GM12892 (cell line): Measurements from ENCODE around the gene PEMT.
A peak's percentile ranks its signal among the peaks of the same experiment; 100 is the strongest.

ENCODE experiments used
- DNase-seq: peaks from one replicate; pipeline ENCODE4 v3.0.0; 2011; ENCODE audit not compliant: insufficient read length
- FAIRE-seq: peaks from 2 replicates; lab custom pipeline; 2011; peaks lifted over from hg19 to GRCh38; lab: Jason Lieb, UNC
- POLR2A ChIP-seq: IDR thresholded peaks from 2 replicates; pipeline ENCODE4 v1.6.1; 2011; ENCODE audit warnings: low read depth, low read length, control low read depth
- POLR2AphosphoS5 ChIP-seq: IDR thresholded peaks from 2 replicates; pipeline ENCODE4 v1.6.1; 2011; ENCODE audit warnings: low read depth, low read length, control low read depth
- TAF1 ChIP-seq: IDR thresholded peaks from 2 replicates; pipeline ENCODE4 v1.6.1; 2011; ENCODE audit warnings: low read depth, mild to moderate bottlenecking, control low read depth, low read length, borderline replicate concordance

Gene PEMT

DNA sequence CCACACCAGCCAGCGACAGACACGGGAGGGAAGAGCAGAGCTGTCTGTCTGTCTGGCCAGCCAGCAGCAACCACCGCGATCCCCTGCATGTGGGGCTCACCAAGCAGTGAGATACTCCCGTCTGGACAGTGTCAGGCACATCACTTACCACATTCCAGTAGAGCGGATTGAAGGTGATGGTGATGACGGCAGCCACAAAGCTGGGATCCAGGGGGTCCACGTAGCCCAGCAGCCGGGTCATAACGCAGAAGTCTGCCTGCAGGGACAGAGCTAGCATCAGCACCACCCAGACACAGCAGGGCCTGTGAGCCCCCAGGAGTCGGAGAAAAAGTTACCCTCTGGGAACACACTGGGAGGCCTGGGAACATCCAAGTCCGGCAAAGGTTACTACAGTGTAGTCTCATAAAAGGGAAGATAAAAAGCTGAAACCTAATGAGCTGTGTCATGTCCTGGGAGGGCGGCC, 14.7 kb downstream of the PEMT start:
- no peak for DNase-seq
- TF ChIP-seq POLR2AphosphoS5 (no peak), POLR2A (no peak), TAF1 (no peak)
- FAIRE-seq, result no peak

DNA sequence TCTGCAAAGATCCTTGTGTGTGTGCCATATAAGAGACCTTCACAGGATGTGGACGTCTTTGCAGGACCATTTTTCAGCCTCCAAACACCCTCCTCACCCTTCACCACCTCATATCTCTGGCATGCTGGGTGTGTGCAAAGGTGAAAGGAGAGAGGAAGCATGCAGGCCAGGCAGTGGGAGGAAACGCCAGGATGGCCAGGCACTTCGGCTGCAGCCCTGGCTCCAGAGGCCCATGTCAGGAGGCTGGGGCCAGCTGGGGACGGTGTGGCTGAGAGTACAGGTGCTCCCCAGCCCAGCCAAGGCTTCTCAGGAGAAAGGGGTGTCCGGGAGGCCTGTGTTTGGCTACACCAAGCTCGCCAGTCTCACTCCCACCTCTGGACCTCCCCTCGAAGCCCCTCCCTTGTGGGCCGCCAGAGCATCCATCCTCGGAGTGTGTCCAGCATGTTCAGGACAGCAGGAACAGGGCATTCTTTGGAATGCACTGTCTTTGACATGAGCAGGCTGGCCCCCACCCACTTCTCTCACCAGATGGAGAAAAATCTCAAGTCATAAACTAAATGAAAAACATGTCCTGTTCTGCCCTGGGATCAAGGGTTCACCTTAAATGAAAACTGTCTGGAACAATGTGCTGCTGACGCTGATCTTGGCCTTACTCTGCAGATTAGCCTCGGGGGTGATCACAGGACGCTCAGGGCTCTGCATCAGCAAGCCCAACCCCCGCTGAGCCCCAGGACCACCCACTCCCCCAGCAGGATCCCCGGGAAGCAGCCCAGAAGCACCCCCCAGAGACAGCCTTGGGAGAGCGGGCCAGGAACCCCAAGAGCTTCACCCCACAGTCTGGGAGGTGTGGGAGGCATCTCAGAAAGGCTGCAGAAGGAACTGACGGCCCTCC, 15.9 kb downstream of the PEMT start:
- no peak for DNase-seq
- no peak for FAIRE-seq
- no peak for TF ChIP-seq POLR2A
- no peak for TF ChIP-seq TAF1
- no peak for TF ChIP-seq POLR2AphosphoS5

DNA sequence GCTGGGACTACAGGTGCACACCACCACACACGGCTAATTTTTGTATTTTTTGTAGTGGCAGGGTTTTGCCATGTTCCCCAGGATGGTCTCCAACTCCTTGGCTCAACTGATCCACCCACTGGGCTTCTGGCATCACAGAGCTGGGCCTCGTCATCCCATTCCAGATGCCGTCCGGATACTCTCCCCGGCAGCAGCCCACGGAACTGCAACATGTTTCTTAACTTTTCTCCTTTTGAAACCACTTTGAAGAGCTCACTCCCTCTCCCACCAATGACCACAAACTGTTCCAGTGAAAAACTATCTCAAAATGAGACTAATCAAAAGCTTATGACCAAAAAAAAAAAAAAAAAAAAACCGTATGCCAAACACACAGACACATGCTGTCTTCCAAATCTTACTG, 17.6 kb downstream of the PEMT start:
- FAIRE-seq (no peak), DNase-seq (no peak)
- TF ChIP-seq TAF1 (no peak), POLR2A (no peak), POLR2AphosphoS5 (no peak)

DNA sequence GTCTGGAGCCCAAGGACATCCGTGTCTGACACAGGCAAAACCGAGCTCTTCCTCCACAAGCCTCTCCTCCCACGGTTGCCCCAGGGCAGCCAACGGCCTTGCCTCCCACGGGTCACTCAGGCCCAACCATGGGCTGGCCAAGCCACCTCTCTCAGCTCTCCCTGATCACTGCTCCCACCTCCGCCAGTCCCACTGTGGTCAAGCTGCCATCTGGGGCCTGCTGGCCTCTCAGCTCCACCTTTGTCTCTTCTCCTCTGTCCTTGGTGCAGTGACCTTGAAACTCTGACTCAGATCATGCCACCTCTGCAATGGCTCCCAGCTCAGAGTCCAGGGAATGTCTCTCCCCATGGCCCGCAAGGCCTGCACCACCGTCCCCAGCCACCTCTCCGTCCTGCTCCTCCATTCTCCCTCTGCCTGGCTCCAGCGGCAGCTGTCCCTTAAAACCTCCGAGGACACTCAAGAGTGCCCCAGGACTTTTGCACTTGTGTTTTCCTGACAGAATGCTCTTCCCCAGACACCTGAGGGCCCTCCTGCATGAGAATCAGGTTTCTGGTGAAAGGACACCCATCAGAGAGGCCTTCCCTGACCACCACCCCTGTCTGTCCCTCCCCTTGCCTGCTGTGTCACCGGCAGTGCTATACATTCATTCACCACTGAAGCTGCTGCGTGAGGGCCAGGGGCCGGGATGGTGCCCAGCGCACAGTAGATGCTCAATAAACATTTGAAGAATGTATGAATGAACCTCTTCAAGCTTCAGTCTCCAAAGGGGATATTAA, 19.3 kb downstream of the PEMT start:
- FAIRE-seq (no peak), DNase-seq (no peak)
- no peak for TF ChIP-seq POLR2AphosphoS5
- TF ChIP-seq TAF1, result no peak

DNA sequence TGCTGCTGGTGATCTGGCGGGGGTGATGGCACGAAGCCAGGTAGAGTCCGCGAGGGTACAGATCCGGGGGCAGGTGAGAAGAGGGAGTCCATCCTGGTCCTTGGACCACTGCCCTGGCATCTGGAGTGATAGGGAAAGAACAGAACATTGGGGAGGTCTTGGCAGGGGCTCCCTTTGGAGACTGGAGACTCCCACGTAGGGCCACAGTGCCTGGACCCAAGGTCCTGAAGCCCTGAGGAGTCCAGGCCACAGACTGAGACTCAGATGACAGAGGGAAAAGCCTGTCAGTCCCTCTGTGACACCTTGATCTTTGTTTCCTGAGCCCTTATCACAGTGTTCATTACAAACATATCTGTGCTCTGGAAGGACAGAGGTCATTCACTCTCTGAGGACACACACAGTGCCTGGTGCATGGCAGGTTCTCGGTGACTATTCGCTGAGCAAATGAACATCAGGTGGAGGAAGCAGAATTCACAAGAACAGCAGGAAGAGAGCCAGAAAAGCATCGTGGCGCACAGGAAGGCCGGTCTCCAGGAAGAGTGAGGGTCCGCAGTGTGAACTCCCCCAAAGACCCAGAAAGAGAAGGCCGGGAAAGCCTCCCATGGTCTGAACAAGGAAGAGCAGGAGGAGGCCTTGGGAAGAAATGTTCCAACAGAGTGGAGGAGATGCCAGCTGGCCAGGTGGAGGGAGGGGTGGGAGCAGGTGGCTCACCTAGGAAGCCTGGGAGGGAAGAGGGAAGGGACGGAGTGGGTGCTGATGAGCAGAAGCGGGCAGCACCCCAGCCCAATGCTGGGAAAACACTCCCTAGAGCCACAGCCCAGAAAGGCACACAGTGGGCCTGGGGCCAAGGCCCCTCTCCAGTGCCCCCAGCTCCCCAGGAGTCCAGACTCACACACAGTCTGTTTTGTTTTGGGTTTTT, 20.5 kb downstream of the PEMT start:
- no peak for TF ChIP-seq TAF1
- TF ChIP-seq POLR2A, result no peak
- no peak for TF ChIP-seq POLR2AphosphoS5
- FAIRE-seq, result no peak
- DNase-seq, result no peak

DNA sequence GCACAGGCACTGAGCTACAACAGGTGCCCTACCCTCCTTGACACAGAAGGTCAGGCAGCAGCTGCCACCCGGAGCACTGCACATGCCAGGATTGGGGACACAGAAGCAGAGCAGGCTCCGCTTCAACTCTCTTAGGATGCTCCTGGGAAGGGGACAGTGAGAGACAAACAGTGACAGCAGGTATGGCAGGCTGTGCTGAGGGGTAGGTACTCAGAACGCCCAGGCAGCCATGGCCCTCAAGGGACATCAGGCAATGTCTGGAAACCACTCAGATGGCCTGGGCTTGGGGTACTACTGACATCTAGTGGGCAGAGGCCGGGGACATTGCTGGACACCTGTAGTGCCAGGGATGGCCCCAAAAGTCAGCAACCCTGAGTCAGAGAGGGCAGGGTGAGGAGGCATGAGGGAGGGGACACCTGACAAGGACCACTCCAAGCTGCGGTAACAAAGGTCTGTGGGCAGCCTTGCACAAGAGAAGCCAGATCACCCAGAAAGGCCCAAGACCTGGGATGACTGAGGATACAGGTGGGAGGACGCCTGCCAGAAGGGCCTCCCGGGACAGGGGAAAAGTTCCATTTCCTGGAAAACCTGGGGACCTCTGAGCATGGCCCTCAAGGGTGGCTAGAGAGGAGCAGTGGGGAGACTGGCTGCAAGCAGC, 21.2 kb downstream of the PEMT start:
- no peak for TF ChIP-seq POLR2AphosphoS5
- no peak for TF ChIP-seq TAF1
- no peak for TF ChIP-seq POLR2A
- no peak for FAIRE-seq
- no peak for DNase-seq

DNA sequence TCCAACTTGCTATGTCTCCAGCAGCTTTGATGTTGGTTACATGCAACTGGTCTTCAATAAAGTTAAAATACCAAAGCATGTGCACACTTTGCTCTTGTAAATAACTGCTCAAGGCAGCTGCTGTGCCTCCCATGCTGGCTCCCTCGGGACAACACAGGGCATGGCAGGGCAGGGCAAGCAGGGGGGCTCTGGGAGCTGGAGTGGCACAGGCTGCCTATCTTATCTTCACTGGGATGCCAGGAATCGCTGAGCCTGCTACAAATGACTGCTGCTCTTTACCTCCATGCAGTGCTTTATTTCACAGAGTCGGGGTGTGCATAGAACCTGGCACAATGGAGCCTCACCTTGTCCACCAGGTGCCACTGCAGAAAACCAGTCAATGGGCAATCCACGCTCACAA, 21.8 kb downstream of the PEMT start:
- no peak for TF ChIP-seq POLR2A
- TF ChIP-seq POLR2AphosphoS5, result no peak
- no peak for TF ChIP-seq TAF1
- no peak for FAIRE-seq
- DNase-seq, result no peak

DNA sequence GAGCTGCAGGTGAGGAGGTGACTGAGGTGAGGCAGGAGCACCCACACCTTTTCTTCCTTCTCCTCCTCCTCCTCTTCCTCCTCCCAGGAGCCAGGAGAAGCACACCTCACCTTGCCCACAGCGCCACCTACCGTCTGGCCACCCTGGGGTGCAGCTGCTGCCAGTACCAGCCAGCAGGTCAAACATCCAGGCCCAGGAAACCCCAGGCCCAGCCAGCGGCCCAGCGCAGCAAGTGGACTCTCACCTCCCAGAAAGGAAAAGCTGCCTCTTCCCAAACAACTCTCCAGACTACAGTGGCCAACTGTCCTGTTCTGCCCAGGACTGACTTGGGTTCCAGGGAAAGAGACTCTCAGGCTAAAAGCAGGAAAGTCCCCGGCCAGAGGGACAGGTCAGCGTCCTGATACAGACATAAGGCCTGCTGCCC, 22.7 kb downstream of the PEMT start:
- TF ChIP-seq TAF1 (no peak), POLR2A (no peak), POLR2AphosphoS5 (no peak)
- FAIRE-seq (no peak), DNase-seq (peak; percentile 79)

DNA sequence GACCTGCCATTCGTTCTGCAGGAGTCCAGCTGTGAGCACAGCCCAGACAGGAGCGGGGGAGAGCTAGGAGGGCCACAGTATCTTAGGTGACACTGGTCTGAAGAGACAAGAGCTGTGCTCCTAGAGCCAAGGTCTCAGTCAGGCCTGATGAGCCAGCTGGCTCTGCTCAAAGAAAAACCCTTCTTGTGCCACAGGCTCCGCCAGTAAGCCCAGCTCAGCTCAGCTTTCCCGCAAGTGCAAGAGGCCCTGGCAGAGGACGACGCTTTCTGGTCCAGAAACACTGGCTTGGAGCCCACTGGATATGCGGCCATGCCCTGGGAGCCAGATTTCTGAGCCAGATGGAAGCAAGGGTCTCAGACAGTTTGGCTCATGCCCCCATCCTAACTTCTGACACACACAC, 23.9 kb downstream of the PEMT start:
- FAIRE-seq (no peak), DNase-seq (no peak)
- TF ChIP-seq POLR2A (no peak), TAF1 (no peak), POLR2AphosphoS5 (no peak)

DNA sequence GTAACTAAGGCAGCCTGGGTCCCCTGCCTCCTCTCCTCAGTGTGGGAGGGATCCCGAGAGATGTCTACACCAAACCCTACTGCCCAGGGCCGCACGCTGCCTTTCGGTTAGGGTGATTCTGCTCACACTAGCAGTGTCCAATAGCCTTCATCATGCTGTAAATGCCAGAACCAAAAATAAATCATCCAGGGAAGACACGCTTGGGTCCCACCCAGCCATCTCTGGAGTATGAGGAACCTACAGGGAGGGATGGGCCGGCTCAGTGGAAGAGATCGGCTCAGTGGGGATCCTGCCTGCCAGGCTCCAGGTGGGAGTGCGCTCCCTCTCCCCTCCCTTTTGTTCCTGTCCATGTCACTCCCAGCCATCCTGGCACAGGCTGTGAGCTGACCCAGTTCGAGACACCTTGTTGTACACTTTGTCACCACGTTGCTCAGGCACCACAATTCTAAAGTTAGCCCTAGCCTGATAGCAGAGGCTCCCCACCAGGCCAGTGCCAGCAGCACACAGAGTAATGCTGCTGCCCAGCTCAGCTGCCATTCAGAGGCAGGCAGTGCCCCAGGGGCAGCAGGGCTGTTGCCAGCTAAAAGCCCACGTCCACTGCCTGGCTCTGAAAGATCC, 24.5 kb downstream of the PEMT start:
- DNase-seq (no peak), FAIRE-seq (no peak)
- TF ChIP-seq POLR2AphosphoS5 (no peak), POLR2A (no peak), TAF1 (no peak)
